PFSK-1 (cell line): ENCODE data around the gene PTPDC1.

Experiments
- SIN3A ChIP-seq: IDR thresholded peaks from 2 replicates; pipeline ENCODE4 v1.6.1; 2012; ENCODE audit warnings: mild to moderate bottlenecking, low read length, moderate library complexity, borderline replicate concordance; ENCODE audit not compliant: insufficient read depth
- TAF1 ChIP-seq: IDR thresholded peaks from 2 replicates; pipeline ENCODE4 v1.6.1; 2012; ENCODE audit warnings: low read length, control low read depth, borderline replicate concordance; ENCODE audit not compliant: insufficient read depth

- TF ChIP-seq TAF1 = no peak
- no peak for TF ChIP-seq SIN3A
These were observed 2.8 kb upstream of the PTPDC1 start for GRCh38 chr9:94081435-94081834.
